GM19324 (cell line): ENCODE results near the gene ECD.

Source experiments
- ATAC-seq: cut with Tn5 transposase; IDR thresholded peaks from one replicate; pipeline ENCODE4 v1.9.1; 2021; ENCODE audit warnings: mild to moderate bottlenecking, moderate library complexity; ENCODE audit not compliant: unreplicated experiment, low FRiP score

The ECD gene

DNA sequence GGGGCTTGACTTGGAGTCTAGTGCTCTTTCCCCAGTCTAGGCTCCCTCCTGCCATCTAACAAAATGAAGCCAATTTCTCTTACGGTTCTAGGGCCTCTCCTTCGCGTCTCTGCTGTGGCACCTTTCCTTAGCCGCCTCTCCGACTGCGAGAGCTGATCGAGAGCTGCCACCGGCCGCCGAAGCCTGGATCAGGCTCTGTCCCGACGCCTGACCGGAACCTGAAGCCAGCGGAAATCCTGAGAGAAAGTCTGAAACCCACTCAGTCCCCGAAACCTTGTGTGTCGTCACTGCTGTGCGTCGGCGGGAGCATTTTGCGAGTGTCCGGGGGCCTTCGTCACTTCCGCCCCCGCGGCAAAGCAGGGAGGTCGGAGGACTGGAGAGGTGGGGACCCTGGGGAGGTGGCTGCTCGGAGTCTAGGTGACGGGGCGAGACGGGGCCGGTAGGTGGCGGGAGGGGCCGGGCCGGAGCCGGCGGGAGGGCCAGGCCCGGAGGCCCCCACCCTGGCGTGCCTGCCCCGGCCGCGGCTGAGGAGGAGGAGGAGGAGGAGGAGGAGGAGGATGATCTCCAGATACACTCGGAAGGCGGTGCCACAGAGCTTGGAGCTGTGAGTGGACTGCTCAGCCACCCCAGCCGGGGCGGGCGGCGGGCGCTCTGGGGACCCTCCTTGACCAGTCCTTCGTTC lies at the start of gene ECD, which contains the start of gene FAM149B1:
TSS of gene ECD (minus strand) at position 226 of the 682 bp plus-strand sequence. CDS start 4,071 bp downstream, outside the sequence.
TSS of gene FAM149B1 (plus strand) at position 337 of the 682 bp plus-strand sequence. CDS start at position 558, 221 bp downstream.
- peak; percentile 95 for ATAC-seq

GRCh38 chr10:73215749-73216148 lies 47.9 kb upstream of the ECD start:
- ATAC-seq, result no peak

DNA sequence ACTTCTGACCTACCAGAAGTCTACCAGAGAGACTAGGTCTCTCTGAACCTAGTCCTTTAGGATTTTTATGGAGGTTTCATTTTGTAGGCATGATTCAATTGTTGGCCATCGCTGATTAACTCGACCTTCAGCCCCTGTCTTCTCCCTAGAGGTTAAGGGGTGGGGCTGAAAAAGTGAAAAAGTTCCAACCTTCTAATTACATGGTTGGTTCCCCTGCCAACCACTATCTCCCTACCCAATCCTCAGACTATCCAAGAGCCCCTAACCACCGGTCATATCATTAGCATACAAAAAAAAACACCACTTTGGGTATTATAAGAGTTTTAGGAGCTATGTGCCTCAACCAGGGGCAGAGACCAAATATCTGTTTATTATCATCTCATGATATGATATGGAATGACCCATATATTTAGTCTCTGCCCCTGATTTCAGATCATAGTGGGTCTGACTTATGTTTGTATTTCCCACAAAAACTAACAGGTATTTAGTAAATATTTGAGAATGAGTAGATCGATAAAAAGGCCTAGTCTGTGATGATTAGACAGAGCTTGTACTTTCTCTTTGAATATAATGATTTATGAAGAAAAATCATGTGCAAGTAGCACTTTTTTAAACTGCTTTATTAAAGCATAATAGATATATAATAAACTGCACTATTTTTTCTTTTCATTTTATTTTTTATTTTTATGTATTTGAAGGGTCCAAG lies 43.5 kb upstream of the ECD start:
- no peak for ATAC-seq

- no peak for ATAC-seq
Measured at GRCh38 chr10:73210395-73211105, 42.7 kb upstream of the ECD start.

DNA sequence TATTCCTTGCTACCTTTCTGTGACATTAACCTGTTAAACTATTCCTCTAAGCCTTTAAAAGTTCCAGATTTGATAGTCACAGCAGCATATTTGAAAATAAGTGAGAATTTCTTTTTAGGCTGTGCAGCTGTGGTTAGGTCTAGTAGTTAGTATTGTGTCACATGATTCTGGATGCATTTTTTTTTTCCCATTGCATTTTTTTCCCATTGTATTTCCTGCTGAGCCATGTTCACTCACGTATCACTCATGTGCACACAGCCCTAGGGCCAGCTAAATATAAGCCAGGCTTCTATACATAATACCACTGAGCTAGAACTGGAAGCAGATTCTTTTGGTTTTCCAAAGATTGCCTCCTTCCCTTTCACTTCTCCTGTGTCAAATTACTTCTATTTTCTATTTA lies 41.9 kb upstream of the ECD start:
- no peak for ATAC-seq

- ATAC-seq, result no peak
Measured at GRCh38 chr10:73207883-73208282, 40.1 kb upstream of the ECD start.

DNA sequence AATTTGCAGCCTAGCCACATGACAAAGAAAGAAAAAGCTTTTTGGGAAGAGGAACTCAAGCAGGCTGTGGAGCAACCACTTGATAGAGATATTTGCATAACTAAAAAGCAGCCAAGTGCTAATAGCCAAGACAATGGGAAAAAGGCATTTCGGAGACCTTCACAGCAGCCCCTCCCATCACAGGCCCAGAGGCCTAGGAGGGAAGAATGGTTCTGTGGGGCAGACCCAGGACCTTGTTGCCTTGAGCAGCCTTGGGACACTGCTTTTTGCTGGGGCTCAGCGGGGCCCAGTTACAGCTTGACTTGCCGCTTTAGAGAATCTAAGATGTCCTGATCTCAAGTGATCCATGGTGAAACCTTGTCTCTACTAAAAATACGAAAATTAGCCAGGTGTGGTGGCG lies 38.6 kb upstream of the ECD start:
- ATAC-seq, result no peak

- ATAC-seq, result no peak
Measured at GRCh38 chr10:73205890-73206289, 38.1 kb upstream of the ECD start.

DNA sequence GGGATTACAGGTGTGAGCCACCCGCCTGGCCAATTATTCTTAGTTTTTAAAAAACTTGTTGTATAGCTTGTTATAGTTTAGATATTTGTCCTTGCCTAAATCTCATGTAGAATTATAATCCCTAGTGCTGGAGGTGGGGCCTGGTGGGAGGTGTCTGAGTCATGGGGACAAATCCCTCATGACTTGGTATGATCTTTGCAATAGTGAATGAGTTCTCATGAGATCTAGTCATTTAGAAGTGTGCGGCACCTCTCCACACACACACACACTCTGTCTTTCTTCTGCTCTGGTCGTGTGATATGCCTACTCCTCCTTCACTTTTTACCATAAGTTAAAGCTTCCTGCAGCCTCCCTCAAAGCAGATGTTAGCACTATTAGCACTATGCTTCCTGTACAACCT lies 37.3 kb upstream of the ECD start:
- no peak for ATAC-seq

GRCh38 chr10:73190188-73190587 lies 22.4 kb upstream of the ECD start:
- ATAC-seq, result no peak

- no peak for ATAC-seq
Measured at GRCh38 chr10:73186266-73186665, 18.5 kb upstream of the ECD start.

DNA sequence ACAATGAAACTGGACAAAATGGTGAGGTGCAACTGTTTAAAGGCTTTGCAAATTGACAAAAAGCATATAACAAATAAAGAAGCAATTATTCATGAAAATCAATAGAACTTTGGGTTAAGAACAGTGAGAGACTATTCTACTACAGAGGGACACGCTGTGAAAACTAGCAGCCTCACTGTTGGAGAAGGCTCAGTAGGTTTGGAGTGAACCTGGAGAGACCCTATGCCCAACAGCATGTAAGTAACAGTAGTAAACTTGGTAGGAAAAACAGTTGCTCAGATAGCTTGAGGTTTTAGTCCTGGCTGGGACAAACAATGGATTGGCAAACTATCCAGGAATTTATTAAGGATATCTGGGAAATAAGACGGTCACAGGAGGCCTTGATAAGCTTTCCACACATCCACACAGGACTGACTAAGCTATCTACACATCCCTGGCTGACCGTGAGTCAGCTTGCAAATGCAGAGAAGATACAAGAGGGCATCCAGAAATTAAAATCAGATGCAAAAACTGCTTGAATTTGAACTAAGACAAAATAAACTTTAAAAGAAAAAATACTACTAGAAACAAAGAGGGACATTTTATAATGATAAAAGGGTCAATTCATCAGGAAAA lies 16.0 kb upstream of the ECD start:
- no peak for ATAC-seq

- no peak for ATAC-seq
Measured at GRCh38 chr10:73182568-73182967, 14.8 kb upstream of the ECD start.

DNA sequence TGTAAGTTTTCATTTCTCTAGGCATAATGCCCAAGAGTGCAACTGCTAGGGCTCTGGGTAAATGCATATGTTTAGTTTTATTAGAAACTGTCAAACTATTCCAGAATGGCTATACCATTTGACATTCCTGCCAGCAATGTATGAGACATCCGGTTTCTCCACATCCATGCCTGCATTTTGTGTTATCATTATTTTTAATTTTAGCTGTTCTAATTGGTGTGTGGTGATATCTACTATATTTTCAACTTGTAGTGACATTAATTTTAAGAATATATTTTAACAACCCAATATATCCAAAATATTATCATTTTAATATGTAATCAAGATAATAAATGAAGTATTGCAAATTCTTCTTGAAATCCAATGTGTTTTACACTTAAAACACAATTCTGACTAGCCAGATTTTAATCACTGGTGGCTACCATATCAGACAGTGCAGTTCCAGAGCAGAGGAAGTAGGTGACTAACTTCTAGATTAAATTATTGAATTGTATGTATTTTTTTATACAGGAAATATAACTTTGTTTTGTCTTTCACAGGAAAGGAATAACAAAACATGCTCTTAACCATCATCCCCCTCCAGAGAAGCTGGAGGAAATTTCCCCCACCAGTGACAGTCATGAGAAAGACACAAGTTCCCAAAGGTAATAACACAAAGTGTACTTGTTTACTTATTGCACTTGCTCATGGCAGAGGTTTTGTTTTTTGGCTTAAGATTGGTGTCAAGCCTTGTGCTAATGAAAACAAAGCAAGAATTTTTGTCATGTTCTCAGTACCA lies 6.5 kb upstream of the ECD start:
- ATAC-seq, result no peak

DNA sequence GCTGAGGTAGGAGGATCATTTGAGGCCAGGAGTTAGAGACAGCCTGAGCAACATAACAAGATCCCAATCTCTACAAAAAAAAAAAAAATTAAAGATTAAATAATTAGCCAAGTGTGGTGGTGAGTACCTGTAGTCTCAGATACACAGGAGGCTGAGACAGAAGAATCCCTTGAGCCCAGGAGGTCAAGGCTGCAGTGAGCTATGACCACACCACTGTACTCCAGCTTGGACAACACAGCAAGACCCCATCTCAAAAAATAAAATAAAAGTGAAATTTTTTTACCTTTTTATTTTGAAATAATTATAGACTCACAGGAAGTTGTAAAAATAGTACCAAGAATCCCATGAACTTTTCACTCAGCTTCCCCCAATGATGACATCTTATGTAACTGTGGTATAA lies 5.1 kb upstream of the ECD start:
- ATAC-seq, result no peak

DNA sequence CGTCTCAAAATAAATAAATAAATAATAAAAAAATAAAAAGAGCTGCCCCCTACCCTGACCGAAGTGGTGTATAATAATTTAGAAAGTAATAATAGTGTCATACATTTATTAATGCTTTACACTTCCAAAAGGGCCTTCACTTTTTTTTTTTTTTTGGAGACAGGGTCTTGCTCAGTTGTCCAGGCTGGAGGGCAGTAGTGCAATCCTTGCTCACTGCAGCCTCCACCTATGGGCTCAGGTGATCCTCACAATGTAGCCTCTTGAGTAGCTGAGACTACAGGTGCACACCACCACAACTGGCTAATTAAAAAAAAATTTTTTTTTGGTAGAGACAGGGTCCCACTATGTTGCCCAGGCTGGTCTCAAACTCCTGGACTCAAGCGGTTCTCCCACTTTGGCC lies 1.5 kb upstream of the ECD start:
- no peak for ATAC-seq

DNA sequence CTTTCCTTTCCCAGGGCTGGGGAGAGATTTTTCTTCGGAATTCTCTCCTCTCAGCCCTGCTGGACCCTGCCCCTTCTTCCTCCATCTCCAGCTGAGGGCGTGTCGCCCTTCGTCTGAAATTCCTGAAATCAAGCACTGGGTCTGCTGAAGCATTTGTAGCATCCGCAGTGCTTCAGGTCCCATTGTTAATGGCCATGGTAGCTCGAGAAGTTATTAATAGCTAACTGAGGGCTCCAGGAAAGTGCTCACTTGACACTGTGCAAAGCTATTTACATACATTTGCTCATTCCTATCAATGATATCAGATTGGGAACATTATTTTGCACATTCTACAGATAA lies 626 bp upstream of the ECD start:
- no peak for ATAC-seq

DNA sequence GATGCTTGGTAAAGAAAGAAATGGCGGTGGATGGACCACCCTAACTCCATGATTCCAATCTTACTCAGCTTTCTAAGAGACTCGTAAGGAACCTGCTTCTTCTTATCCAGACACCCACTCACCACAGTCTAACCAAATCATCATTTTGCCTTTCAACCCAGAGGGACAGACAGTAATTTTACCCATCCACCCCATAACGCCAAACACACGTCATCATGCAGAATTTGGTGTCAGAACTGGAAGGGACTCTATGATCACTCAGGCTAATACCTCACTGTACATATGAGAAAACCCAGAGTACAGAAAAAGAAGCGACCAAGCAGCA lies 388 bp downstream of the ECD start:
- no peak for ATAC-seq

DNA sequence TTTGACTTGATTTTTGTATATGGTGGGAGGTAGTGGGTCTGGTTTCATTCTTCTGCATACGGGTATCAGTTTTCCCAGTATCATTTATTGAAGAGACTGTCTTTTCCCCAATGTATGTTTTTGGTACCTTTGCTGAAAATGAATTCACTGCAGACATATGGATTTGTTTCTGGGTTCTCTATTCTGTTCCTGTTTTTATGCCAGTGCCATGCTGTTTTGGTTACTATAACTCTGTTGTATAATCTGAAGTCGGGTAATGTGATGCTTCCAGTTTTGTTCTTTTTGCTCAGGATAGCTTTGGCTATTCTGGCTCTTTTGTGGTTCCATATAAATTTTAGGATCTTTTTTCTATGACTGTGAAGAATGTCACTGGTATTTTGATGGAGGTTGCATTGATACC lies 836 bp downstream of the ECD start:
- ATAC-seq, result no peak

GRCh38 chr10:73163096-73163495 lies 4.7 kb downstream of the ECD start:
- no peak for ATAC-seq

- ATAC-seq, result no peak
Measured at GRCh38 chr10:73161662-73162061, 6.1 kb downstream of the ECD start.
